A549 treated with ZK216348 at 1 μM for 4 hours (cell line): ENCODE results near the gene TBX3. TPM values are rescaled to one million over a fixed set of nuclear protein-coding genes. Genes with fewer than 3 reads are reported as not detected.

ENCODE experiments used
- total RNA-seq: library from RNA; stranded (reverse); fragments of 200-300 nt; extraction: Qiagen RNA extraction; gene quantifications from 5 replicates; pipeline ENCODE4 v1.2.3, GENCODE V29; 2022; ENCODE audit warnings: low read depth

The TBX3 gene
- total RNA-seq = 37.7 to 51.2 TPM (median 47.3 TPM) in 5 replicates

GRCh38 chr12:114684098-114684869 is at the start of gene TBX3:
Gene TBX3 (minus strand): TSS chr12:114684175. CDS start chr12:114683200, 975 bp downstream.

